Loucy (cell line): ENCODE measurements around the gene KCNMB2.

Experiments used
- EZH2phosphoT487 ChIP-seq: fragments of 200-600 bp; IDR thresholded peaks from 2 replicates; pipeline ENCODE4 v1.6.1; 2018; ENCODE audit warnings: antibody characterized with exemption, mild to moderate bottlenecking, moderate library complexity, borderline replicate concordance
- TF ChIP-seq, protein P1 (sequence below): fragments of 200-600 bp; sonication (generic); conservative IDR thresholded peaks from 2 replicates; pipeline ENCODE4 v1.5.1; 2014; ENCODE audit warnings: mild to moderate bottlenecking, antibody characterized with exemption, low read length

DNA sequence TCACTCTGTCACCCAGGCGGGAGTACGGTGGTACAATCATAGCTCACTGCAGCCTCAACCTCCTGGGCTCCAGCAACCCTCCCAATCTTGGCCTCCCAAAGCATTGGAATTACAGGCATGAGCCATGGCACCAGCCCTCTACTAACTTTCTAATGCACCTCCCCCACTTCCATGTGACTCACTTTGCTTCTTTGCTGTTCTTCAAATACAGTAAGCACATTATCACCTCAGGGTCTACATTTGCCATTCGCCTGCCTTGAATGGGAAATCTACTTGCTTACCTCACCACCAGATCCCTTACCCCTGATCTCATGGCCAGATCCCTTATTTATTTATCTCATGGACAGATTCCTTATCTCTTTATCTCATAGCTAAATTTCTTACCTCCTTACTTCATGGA is 235.3 kb downstream of the KCNMB2 start:
- TF ChIP-seq, protein P1, sequence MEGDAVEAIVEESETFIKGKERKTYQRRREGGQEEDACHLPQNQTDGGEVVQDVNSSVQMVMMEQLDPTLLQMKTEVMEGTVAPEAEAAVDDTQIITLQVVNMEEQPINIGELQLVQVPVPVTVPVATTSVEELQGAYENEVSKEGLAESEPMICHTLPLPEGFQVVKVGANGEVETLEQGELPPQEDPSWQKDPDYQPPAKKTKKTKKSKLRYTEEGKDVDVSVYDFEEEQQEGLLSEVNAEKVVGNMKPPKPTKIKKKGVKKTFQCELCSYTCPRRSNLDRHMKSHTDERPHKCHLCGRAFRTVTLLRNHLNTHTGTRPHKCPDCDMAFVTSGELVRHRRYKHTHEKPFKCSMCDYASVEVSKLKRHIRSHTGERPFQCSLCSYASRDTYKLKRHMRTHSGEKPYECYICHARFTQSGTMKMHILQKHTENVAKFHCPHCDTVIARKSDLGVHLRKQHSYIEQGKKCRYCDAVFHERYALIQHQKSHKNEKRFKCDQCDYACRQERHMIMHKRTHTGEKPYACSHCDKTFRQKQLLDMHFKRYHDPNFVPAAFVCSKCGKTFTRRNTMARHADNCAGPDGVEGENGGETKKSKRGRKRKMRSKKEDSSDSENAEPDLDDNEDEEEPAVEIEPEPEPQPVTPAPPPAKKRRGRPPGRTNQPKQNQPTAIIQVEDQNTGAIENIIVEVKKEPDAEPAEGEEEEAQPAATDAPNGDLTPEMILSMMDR: no peak
- no peak for TF ChIP-seq EZH2phosphoT487
